GM19023 (cell line): ENCODE measurements around the gene PLPPR1.
"Not testable (repeated sequence)": the region's sequence is repeated elsewhere in the genome, so short reads cannot be mapped to it uniquely, and the experiment has no call there.

Experiments used
- ATAC-seq: cut with Tn5 transposase; IDR thresholded peaks from one replicate; pipeline ENCODE4 v1.9.1; 2021; ENCODE audit warnings: mild to moderate bottlenecking, moderate library complexity; ENCODE audit not compliant: unreplicated experiment

The PLPPR1 gene

DNA sequence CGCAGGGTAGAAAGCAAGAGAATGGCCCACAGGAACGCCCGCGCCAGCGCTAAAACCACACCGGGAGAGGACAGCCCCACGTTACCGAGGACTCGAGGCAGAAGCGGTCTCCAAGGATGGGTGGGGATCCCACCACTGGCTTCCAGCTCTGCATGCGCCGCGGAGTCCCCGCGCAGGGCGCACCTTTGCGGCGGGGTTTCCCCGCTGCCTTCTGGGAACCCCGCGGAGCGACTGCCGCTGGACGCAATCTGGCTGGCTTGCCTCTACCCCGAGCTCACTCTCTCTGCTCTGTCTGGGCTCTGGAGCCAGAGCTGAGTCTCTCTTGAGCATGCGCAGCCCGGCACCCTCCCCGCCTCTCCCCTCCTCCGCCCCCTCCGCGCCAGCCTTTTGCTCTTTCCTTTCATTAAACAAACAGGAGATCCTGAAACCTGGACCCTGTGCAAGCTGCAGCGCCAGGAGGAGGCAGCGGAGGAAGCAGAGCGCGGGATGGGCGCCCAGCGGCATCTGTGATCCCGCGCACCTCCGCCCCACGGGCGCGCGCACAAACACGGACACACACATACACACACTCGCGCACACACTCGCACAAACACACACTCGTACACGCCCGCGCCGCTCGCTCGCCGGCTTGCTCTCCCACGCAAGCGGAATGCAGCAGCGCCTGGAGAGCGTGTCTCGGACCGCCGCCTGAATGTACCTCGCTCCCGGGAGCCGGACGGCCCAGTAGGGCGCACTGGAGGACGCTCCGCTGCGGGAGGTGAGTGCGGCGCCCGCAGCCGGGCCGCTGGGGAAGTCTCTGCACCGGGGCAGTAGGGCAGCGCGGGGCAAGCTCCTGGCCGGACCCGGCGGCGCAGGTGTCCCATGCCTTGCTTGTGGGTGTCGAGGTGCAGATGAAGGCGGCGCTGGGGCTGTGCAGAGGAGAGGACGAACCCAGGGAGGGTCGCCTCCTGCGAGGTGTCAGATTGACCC, at the start of gene PLPPR1:
Gene PLPPR1 (plus strand): TSS at position 382 of the 969 bp plus-strand sequence.
- no peak for ATAC-seq

DNA sequence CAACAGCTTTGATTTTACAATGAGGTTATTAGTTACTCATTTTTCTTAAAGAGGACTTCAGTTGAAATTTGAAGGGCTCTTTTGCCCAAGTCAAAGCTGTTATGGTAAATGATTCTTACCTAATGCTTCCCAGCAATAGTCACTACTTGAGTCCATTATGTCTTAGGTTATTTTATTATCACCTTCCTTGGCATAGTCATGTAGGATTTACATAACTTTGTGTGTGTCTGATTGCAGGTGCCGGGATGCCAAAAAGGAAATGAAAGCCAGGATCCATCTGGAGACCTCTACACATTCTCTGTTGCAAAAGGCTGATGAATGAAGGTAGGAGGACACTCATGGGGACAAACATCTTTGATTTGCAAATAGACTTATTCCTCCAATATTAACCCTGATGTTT, 38.8 kb upstream of the PLPPR1 start:
- no peak for ATAC-seq

DNA sequence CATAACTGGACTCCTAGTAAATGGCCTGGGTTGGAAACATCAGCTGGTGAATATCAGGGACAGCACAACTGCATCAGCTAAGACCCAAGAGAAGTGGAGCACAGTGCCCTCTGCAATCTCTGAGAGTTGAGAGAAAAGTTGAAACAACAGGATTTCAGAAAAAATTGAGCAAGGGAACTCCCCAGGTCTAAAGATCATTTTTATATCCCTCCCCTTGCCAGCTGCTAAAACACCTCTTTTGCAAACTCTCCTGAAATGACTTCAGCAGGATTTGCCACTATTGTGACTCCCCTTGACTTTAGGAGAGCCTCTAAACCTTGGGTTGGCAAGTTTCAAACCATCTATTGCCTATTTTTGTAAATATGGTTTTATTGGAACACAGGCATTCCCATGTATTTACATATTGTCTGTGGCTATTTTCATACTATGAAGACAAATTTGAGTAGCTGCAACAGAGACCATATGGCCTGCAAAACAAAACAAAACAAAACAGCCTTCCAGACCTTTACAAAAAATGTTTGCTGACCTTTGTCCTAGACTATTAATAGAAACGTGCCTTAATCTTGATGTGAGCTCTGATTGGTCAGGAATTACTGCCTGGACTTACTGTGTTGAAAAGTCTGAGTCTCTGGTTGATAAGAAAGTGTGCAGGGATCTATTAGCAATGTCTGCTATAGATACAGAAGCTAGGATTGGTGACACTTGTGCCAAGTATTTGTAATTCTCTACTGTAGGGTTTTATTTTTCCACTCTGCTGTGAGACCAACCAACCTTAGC, 37.7 kb upstream of the PLPPR1 start:
- ATAC-seq, result no peak

DNA sequence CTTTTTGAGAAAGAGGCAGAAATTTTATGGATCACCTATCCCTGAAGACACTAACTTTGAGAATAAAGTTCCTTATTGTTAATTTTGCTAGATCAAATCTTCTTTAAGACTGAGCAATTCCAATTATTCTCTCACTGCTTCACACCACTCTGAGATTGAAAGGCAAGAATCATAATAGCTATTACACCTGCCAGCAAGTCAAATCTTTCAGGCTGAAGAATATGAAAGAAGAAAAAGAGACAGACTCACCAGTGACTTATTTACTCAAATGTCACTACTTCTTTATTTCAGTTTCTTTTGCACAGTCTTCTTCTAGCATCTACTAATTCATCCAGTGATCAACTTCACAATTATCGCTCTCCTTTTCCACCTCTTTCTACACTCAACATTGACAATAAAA, 35.9 kb upstream of the PLPPR1 start:
- no peak for ATAC-seq

DNA sequence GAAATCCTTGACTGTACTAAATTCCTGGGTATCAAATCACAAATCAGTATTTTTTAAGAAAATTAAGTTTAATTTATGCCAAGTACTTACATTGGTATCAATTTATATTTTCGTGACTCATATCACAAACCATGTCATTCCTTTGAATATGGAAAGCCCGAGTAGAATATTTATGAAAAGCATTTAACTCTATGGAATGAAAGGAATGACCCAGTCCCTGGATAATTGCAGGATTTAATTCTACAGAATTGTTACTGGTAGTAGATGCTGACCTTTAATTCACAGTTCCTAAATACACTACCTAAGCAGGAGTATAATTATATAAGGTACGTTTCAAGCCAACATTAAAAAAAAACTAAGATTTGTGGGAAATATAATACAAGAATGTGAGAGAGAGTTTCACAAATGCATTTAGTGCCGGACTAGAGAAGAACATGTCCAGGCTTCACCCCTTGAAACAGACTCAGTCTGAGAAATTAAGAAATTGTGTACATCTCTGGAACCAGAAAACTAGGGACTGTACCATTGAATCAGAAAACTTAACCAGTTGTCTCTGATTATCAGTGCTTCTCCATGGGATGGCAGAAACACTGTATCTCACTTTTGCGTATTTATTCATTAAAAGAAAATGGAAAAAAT, 28.5 kb upstream of the PLPPR1 start:
- ATAC-seq, result no peak

DNA sequence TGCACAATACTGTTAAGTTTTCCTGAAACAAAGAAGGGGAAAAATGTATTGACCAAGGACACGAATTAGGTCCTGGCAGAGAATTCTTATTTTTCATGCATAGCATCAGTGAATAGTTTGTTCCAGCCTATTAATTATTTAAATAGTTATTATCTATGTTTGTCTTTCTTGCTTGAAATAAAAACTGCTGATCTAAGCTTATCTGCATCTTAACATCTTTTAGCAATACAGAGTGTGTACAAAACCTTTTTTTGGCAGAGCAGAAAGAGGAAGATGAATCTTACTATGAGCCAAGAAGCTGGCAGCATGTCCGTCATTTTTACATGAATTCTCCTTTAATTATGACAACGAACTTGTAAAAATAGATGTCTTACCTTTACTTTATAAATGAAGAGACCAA, 23.3 kb upstream of the PLPPR1 start:
- ATAC-seq, result no peak

DNA sequence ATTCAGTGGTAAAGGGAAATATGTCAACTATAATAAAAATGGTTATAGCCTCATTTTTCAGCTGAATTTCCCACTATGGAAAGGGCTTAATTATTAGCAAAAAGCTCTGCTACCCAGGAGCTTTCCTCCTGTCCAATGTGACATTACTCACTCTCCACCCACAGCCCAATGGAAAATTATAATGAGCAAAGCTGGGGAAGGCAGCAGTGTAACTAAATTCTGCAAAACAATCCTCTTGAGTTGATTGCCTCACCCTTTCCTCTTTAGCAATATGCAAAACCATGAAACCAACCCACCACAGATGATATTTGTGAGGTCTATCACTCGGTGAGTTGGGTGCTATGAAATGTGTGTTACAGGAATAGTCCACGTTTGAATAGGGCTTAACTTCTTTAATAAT, 14.0 kb upstream of the PLPPR1 start:
- no peak for ATAC-seq

DNA sequence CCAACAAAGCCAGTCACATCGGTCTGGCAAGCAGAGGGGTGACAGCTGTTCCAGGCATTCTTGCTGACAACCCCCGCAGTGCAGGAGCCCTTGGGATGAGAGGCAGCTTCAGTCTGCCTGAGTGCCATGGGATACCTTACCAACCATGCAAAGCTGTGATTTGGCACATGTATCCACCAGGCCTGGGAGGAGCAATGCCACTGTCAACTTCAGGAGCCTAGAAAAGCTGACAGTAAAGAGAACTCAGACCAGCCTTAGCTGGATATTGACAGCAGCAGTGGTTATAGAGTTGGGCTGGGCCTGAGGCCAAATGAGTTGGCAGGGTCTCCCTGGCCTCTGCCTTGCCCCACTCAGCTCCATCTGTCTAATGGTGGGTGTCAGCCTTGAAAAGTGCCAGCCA, 10.1 kb upstream of the PLPPR1 start:
- no peak for ATAC-seq

DNA sequence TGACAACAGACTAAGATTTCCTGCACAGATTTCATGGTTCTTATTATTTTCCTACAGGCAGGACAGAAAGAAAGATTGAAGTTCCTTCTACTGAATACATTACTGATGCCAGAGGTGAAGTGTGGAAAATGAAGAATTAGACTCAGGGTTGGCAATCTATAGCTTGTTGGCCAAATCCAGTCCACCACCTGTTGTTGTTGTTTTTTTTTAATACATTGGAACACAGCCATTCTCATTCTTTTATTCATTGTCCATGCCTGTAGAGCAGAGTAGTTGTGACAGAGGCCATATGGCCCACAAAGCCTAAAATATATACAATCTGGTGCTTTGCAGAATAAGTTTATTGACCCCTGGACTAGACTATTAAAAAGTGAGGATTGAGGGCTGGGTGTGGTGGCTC, 5.8 kb upstream of the PLPPR1 start:
- ATAC-seq, result no peak

DNA sequence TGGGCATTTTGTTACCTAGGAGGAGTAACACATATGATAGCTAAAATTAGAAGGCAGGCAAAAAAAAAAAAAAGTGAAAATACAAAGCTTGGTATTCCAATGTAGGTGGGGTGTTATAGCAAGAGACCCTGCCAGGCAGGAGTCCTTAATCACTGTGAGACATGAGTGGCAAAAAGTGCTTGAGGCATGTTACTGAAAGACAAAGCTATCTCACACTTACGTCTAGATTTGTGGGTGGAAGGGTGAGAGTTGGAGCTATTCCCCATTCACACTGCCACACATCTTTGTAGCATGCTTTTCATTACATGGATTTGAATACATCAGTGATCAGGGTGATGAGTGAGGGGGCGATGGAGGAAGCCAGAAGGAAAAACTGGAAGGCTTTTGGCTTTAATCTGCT, 2.6 kb upstream of the PLPPR1 start:
- ATAC-seq, result no peak

DNA sequence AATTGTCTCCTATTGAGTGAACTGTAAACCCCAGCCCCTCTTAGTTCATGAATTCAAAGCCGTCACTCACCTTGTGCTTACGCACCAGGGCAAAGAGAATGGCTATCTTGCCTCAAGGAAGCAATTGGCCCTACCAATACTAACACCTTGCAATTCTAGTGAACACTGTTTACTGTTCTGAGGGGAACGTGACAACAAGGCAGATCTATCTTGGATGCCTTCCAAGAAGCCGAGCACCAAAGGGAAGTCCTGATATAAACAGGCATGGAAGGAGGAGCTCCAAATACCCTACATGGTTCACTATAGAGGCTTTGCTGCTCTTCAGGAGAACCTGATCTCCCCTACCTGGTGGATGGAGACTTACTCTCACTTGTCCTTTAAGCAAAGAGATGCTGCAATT, 1.7 kb upstream of the PLPPR1 start:
- ATAC-seq, result no peak

DNA sequence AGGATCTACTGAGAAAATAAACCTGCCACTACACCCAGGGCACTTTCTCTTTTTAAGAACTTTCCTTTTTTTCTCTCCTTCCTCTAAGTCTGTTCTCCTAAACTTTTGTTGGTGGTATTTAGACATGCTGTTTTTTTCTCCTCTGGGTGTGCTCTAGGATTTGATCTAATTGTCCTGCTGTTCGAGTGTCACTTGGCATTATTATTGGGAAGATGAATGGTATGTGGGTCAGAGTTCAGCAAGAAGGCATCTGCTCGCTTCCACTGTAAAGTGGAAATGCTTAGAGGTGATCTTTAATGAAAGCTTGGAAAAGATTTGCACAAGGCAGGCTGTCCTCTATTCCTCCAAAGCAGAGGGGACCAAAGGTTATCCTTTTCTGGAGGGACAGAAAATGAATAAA, 1.3 kb upstream of the PLPPR1 start:
- ATAC-seq, result no peak

DNA sequence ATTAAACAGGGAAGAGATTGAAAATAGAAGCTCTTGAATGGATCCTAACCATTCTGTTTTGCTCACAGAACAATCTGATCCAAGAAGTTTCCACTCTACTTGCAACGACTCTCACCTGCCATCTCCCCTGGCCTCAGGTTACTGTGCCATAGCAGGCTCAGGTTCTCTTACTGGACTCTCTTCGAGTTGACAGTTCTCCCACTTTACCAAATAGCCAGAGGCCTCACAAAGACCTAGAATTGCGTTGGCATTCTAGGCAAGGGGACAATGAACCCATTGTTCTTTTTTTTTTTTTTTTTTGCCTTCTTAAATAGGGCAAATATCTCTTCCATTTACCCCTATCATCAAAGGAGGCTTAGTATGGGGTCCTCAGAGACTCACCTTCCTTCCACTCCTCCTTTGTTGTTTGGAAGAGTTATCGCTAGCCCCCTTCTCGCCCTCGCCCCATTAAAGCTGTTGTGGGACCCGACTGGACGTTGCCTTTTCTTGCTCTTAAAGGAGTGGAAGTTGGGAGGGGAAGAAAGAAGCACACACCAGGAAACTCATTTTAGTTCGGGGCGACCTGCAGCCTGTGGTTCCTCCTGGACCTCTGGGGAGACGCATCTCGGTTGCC, 688 bp upstream of the PLPPR1 start:
- ATAC-seq, result no peak

DNA sequence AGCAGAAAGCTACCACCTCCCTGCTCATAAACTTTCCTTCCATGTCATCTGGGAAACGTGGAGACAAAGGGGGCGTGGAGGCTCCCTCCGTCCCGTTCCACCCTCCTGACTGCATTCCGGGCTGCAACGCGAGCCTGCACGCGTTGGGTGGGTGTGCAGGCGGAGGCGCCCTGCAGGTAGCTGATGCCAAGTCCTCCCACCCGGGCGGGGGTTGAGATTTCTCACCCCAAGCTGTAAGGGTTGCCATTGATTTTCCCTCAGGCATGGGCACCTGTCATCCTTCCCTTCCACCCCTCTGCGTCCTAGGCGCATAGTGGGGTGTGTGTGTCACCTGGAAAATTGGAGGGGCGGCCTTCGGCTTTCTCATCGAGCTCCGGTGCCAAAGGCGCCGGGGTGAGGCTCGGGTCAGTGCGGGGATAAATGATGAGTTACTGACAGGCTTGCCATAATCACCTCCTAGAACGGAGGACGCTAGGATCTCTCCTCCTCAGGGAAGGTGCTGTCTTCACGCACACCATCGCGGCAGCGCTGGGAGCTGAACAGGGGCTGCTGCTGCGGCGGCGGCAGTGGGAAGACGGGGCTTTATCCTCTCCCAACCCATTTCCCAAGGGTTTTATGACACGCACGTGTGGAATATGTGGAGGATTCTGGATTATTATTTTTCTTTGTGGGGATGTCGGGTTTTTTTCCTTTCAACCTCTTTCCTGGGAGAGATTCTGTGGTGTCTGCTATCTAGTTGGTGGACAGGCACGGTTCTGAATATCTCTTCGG, 973 bp downstream of the PLPPR1 start:
- no peak for ATAC-seq

DNA sequence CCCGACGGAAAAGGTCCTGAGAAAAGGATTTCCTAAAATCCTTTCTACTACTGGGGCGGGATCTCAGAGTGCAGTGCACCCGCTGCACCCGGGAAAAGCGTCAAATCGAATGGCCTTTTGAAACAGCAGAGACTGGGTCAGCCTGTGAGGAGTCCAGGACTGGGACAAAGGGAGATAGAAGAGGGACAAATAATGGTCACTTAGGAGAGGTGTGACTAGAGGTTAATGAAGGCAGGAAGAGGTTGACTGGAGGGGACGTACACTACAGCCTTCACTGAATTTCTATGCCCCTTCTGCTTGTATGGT, 1.5 kb downstream of the PLPPR1 start:
- no peak for ATAC-seq

DNA sequence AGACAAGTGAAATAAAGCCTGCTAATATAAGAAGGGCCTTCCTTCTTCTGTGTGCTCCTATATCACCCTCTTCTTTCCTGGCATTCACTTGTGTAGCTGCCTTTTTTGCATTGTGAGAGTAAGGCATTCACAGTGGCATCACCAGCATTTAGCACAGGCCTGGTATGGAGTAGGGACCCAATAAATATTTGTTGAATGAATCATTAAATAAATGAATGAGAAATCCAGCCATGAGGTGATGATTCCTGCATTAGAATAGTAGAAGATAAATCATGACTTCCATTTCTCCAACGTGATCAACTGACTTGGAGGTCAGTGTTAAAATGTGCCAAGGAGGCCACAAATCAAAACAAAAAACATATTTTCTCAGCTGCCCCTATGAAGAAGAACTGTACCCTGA, 3.9 kb downstream of the PLPPR1 start:
- no peak for ATAC-seq

DNA sequence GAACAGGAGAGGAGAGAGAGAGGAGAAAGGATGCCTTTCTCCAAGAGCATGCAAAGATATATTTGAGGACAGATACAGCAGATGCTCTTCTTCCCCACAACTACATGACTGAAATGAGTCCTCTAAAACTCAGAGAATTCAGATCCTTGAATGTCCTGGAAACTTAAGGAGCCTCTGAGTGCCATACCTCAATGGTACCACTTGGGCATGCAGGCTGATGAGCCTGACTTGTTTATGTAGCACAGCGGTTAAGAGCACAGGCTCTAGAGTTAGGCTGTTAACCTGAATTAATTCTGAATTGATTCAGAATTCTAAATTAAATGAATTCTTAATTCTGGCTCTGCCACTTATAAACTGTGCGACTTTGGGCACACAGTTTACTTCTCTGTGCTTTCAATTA, 5.7 kb downstream of the PLPPR1 start:
- no peak for ATAC-seq

DNA sequence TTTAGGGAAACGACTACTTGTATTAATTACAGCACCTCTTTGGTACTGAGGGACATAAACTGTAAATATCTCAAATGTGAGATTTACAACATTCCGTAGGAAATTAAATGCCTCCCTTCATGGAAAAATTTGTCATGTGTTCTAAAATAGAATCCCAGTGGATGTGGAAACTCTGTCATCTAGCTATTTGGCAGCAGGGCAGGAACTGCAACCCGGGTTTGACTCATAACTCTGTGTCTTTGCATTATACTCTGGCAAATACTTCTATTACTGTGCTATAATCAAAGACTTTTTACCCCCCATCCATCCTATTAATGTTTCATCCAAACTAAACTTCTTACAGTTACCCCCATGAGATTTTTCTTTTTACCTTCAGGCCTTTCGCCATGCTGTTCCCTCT, 6.6 kb downstream of the PLPPR1 start:
- no peak for ATAC-seq

DNA sequence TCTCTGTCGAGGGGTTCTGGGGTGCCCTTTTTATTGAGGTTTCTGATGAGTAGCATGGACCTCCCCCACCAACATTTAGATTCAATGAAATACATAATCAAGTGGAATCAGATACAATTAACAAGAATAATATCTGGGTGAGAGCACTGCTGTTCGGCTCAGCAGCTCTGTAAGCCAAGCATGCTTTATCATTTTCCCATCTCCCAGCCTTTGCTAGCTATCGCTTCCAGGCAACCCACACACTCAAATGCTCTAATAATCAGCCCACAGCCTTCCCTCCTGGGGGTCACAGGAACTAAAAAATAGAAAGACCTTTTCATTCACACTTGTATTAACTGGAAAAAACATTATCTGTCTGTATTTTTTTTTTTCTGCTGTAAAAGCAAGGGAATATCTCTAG, 8.9 kb downstream of the PLPPR1 start:
- no peak for ATAC-seq

DNA sequence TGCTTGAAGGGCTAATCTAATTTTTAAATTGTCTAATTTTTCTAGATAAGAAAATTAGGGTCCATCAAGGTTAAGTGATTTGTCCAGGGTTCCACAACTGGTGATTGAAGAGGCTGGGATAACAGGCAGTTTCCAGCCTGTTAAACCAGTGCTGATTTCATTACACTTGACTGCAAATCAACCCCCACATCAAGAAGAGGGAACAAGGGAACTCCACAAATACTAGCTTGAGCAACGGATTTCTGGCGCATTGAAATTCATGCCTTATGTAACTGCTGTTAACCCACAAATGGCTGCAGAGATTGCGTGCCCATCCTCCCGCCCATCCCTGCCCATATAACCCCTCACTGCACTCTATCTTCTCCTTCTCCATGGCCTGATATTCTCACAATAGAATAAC, 10.0 kb downstream of the PLPPR1 start:
- ATAC-seq, result no peak

DNA sequence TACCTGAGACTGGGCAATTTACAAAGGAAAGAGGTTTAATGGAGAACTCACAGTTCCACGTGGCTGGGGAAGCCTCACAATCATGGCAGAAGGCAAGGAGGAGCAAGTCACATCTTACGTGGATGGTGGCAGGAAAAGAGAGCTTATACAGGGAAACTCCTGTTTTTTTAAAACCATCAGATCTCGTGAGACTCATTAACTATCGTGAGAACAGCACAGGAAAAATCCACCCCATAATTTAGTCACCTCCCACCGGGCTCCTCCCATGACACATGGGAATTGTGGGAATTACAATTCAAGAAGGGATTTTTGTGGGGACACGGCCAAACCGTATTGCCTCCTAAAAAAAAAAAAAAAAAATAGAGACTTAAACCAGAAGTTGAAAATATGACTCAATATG, 11.1 kb downstream of the PLPPR1 start:
- not testable (repeated sequence) for ATAC-seq
